Activated CD8-positive, alpha-beta memory T cell treated with anti-CD3 and anti-CD28 coated beads, Interleukin-2, amount 50 U/mL, for 1 hour (primary cell): ENCODE results near the gene ANKRD11.
"Not testable (repeated sequence)": the region's sequence is repeated elsewhere in the genome, so short reads cannot be mapped to it uniquely, and the experiment has no call there.

ENCODE experiments used
- DNase-seq: peaks from one replicate; pipeline ENCODE4 v3.0.0-alpha.2; 2020; ENCODE audit errors: extremely low read depth

The ANKRD11 gene

GRCh38 chr16:89346869-89347268 is 143.5 kb downstream of the ANKRD11 start:
- DNase-seq: no peak

GRCh38 chr16:89345642-89346150 is 144.7 kb downstream of the ANKRD11 start:
- no peak for DNase-seq

DNA sequence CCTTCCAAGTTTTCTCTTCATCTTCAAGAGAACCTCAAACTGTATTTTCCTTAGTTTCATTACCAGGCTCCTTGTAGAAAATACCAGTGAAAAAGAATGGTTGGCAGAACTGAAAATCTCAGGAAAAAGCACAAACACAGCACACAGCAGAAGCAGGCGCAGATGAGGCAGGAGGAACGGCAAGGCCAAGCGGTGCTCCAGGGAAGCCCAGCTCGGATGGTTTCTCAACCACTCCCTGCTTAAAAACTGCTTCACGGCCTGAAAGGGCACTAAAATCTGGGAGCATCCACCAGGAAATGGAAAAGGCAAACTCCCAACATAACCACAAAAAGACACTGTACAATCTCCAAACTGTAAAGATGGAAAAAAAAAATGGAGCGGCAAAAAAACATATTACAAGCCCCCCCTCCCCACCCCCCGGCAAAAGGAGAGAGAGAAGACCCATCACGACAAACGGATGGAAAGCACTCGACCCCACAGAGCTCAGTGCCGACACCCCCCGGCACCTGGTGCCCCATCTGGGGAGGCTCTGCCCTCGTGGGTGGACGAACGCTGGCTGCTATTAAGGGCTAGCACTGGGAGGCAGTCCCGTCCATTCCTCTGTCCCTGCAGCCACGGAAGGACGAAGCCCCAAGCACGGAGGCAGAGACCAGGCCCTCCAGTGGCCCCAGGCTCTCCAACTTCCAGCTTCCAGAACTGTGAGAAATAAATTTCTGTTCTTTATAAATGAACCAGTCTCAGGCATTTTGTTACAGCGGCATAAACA is 145.3 kb downstream of the ANKRD11 start:
- no peak for DNase-seq

- DNase-seq: no peak
Observed at GRCh38 chr16:89344458-89344834, 145.9 kb downstream of the ANKRD11 start.

DNA sequence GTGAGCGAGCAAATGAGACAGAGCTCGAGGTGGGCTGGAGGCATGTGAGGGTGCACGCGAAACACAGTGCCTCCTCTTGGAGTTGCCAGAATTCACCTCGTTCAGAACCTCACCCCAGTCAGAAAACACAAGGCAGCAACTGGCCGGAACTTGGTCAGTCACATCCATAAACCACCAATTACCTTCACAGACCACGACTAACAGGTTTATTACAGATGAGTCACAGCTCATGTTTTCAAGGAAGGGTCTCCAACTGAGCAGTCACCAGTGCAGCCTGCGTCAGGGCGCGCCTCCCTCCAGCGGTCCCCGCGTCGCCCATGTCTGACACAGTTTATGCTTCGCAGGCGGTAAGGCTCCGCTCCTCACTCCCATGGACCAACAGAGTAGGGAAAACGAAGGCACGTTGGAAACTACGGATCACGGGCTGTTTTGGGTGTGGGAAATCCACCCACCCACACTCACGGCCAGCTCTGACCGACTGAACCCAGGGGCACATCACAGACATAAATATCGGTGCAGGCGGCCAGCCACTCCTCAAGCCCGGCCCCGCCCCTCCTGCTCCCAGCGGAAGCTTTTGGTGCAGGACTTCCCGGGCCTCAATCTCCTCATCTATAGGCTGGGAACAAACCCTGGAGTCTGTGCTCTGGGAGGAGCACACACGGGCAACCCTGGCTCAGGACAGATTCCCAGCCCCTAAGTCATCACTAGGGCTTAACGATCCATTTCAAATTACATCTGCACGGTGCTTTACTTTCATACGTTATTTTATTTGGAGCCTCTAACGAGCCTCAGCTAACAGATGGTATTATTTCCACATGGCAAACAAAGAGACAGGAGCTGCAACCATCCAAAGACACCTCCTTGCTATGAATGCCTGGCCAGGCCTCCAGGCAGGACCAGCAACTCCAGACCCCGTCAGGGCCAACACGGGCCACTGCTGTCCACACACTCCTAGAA is 146.6 kb downstream of the ANKRD11 start:
- no peak for DNase-seq

- no peak for DNase-seq
Observed at GRCh38 chr16:89341697-89342694, 148.4 kb downstream of the ANKRD11 start.

DNA sequence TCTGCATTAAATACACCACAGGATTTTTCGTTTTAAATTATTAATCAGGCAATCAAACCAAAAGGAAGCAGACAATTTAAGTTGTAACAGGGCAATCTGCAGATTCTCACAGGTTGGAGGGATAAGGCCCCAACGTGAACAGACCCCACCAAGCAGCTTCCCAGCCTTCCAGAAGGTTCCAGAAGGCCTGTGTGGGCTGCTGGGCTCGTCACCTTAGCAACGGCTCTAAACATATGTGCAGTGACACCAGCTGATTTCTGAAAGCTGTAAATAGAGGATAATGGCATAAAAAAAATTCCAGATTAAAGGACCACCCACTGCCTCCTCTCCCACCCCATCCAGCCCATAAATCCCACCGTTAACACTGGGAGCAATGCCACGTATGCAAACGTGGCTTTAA is 149.1 kb downstream of the ANKRD11 start:
- DNase-seq: no peak

DNA sequence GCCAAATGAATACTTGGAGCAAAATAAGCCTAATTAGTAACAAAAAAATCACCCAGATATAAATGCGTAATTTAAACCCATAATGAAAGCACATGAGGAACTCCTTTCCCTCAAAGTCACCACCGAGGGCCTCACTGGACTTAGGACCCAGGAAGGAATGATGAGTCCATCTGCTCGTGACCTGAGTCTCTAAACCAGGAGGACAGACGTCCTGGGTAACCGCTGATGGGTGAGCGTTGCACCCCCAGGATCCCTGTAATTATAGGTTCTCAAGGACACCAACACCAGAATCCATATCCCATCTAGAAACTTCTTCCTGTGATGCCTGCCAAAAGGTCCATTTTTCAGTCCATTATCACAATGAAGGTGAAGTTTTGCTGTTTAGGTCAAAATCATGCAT is 151.5 kb downstream of the ANKRD11 start:
- no peak for DNase-seq

GRCh38 chr16:89337965-89338364 is 152.4 kb downstream of the ANKRD11 start:
- no peak for DNase-seq

DNA sequence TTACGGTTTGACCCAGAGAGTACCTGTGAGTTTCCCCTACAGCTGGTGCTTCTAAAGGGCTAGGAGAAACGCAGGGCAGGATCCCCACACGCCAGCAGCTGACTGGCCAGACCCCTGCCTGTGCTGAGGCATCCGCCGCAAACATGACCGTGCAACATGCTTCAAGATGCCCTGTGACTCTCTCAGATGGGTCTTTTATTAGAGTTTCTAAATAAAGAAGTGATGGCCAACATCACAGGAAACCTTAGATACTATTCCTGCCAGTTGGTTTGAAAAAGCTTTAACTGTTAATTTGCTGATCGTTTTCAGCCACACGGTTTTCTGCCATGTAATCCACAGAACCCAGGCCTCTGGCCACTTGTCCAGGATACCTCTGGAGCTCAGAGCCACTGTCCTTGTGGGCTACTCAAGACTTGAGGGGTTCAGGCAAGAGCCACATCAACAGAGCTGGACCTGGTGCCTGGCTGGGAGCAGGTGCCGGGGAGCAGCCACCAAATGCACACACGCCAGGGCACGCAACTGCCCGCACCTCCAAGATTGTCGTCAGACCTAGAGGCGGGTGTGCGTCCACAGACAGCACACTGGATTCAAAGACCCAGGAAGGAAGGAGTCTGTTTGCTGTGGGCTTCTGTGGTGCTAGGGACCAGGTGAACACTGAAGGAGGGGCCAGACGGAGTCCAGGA is 154.4 kb downstream of the ANKRD11 start:
- no peak for DNase-seq

- DNase-seq: no peak
Observed at GRCh38 chr16:89334988-89335802, 155.2 kb downstream of the ANKRD11 start.

GRCh38 chr16:89334461-89334860 is 155.9 kb downstream of the ANKRD11 start:
- DNase-seq: no peak

DNA sequence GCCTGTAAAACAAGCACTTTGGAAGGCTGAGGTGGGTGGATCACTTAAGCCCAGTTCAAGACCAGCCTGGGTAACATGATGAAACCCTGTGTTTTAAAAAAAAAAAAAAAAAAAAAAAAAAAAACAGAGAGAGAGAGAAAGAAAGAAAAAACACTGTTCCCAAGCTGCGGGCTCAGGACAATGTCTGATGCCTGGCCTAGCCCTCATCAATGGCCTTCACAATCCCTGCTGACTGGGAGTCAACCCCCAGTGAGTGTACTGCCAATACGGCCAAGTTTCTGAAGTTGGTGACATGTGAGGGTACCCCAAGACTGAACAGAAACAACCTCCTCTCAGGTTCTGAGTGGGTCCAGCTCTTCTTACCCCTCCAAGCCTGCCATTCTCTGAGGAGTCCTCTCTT is 156.3 kb downstream of the ANKRD11 start:
- no peak for DNase-seq

DNA sequence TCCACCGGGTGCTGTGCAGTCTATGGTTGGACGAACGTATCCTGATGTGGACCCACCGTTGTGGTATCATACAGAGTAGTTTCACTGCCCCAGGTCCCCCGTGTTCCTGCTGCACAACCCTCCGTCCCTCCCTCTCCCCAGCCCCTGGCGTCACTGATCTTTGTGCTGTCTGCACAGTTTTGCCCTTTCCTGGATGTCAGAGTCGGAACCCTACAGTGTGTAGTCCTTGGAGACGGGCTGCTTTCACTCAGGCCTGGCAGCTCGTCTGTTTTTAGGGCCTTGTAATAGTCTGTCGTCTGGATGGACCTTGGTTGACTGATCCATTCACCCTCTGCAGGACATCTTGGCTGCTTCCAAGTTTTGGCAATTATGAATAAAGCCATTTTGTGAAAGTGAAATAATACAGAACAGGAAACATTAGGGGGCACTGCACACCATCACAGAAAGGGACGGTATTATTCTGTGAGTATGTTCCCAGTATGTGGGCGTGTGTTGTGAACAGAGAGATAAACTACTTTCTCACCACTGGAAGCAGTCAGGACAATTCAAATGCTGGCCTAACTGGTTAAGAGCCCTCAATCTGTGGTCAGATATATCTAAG is 156.9 kb downstream of the ANKRD11 start:
- DNase-seq: not testable (repeated sequence)

DNA sequence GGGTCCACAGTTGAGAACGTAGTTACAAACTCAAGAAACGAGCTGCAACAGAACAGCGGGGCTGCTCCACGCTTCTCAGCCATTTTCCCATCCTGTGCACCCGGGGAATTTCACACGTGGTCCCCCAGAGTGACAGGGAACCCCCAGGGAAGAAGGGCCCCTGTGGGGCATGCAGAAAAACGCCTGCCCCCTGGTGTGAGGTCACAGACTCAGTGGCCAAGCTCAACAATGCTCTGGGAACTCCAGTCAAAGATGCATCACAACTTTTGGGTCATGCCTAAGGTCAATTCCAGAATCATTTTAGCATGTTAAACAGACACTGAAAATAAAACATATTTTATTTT is 157.5 kb downstream of the ANKRD11 start:
- DNase-seq: no peak

DNA sequence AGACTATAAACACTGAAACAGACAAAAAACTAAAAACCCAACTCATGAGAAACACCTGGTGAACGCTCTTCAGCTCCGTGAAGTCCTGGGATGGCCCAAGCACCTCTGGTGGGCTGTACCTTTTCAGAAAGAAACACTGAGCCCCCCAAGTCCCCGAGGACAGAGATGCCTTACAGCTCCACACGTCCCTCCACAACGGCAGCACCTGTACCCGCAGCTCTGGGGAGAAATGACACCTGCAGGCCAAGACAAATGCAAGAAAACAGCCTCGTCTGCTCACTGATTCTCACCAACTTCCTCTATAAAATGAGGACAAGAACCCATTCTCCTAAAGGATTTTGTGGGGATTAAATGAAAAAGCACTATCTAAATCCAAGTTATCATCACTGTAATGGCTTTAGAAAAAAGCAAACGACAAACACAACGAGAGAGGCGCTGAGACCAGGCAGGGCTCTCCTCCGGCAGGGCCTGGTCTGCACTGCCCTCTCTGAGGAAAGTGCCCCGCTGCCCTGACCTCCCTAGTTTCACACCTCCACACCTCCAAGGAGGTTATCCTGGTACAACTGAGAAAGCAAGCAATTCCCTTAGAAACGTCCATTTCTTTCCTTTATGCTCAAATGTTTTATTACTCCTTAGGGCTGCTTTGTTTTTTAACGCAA is 158.0 kb downstream of the ANKRD11 start:
- no peak for DNase-seq

GRCh38 chr16:89331371-89332109 is 158.8 kb downstream of the ANKRD11 start:
- no peak for DNase-seq

- no peak for DNase-seq
Observed at GRCh38 chr16:89330177-89330856, 160.0 kb downstream of the ANKRD11 start.
